Activated naive CD8-positive, alpha-beta T cell treated with anti-CD3 and anti-CD28 coated beads, Interleukin-2, amount 50 U/mL, for 24 hours (primary cell): ENCODE measurements around the gene EFCAB6.

ENCODE experiments used
- ATAC-seq: fragments of 150-1000 bp; cut with Tn5 transposase; one replicate; pipeline ENCODE4 v1.10.0; 2021
- DNase-seq: peaks from one replicate; pipeline ENCODE4 v3.0.0; 2021
- H3K27ac Mint-ChIP-seq: one replicate; pipeline ENCODE4 v1.8.0; 2021; ENCODE audit warnings: mild to moderate bottlenecking, mixed read lengths
- H3K27me3 Mint-ChIP-seq: one replicate; pipeline ENCODE4 v1.8.0; 2021; ENCODE audit warnings: mixed read lengths
- H3K36me3 Mint-ChIP-seq: one replicate; pipeline ENCODE4 v1.8.0; 2021; ENCODE audit warnings: low read depth, mixed read lengths
- H3K4me1 Mint-ChIP-seq: one replicate; pipeline ENCODE4 v1.8.0; 2021; ENCODE audit warnings: mixed read lengths
- H3K4me3 Mint-ChIP-seq: one replicate; pipeline ENCODE4 v1.8.0; 2021; ENCODE audit warnings: mild to moderate bottlenecking, moderate library complexity, mixed read lengths
- H3K9me3 Mint-ChIP-seq: one replicate; pipeline ENCODE4 v1.8.0; 2021; ENCODE audit warnings: mixed read lengths

The EFCAB6 gene

DNA sequence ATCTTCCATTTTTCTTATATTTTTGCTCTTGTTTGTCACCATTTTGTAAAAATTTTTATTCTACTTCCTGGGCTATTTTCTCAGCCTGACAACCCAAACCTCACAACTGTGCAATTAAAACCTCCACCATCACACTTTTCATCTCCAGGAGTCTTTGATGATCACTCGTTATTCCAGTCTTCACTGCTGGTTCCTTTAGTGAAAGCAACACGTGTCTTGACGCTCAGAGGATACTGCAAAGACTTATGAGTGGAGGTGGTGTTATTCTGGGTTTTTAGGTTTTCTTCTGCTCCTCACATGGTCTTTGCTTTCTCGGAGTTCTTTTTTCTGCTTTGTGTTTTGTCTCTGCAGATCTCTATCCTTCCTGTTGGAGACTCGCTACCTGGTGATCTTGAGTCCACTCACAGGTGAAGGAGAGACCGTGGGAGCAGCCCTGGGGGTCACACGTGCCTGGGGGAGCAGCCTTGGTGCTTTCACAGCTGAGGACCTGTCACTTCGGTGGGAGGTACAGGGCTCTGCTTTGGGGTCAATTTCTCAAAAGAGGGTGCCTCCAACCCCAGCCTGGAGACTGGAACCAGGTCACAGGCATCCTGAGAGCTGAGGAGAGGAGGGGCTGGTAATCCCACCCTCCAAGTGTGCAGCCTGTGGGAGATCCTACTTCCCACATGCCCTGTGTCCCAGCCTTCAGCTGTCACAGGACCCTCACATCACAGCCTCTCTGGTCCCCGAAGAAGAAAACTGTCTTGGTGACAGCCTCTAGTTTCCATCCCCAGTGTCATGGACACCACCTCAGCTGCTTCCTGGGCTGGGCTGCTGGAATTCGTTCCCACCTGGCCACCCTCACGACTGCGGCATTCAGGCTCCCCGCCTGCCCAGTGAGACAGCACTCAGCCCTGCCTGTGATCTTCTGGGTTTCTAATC is 39.2 kb upstream of the EFCAB6 start:
- Mint-ChIP-seq H3K36me3 (no peaks in the 10 kb centered on the region), H3K4me1 (no peaks in the 10 kb centered on the region), H3K4me3 (no peak overlapping the region), H3K27me3 (peaks cover 16% of the 10 kb centered on the region), H3K9me3 (no peaks in the 10 kb centered on the region), H3K27ac (no peak overlapping the region)
- DNase-seq, result no peak
- ATAC-seq, result no peak

DNA sequence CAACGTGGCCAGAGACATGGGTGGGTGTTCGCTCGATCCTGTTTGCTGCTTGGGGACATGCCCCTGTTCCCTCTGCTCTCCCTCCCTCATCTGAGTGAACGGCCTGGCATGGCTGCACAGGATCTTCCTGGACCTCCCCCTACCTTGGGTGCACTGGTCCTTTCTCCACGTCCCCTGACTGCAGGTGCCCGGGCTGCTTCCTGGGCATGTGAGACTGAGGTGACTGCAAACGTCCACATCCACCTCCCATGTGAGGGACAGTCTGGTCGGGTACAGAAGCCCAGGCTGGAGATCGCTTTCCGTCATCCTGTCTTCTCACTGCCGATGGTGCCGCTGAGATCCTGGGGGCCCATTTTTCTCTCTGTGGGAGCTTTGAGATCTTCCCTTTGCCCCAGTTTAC is 38.4 kb upstream of the EFCAB6 start:
- Mint-ChIP-seq H3K36me3 (no peaks in the 10 kb centered on the region), H3K27ac (no peak overlapping the region), H3K4me3 (no peak overlapping the region), H3K4me1 (no peaks in the 10 kb centered on the region), H3K9me3 (no peaks in the 10 kb centered on the region), H3K27me3 (peaks cover 13% of the 10 kb centered on the region)
- DNase-seq (no peak), ATAC-seq (no peak)

DNA sequence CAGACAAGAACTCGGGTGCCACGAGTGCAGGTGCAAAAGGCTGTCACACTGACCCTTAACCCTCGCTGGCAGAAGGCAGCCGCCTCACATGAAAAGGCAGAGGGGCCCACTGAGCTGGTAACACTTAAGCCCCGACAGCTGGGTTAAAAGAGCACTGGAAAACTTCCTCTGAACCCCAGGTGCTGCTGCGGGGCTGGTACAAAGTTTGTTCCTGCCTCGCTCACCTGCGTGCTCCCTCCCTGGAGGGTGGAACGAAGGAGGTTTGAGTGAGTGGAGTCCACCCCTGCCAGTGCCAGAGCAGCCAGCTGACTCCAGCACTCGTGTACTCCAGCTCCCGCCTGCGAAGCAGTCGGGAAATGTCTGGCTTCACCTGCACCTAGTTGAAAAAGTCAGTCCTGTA is 37.6 kb upstream of the EFCAB6 start:
- ATAC-seq, result no peak
- peaks cover 12% of the 10 kb centered on the region for H3K27me3 Mint-ChIP-seq
- no peaks in the 10 kb centered on the region for H3K9me3 Mint-ChIP-seq
- H3K4me1 Mint-ChIP-seq, result no peaks in the 10 kb centered on the region
- no peaks in the 10 kb centered on the region for H3K36me3 Mint-ChIP-seq
- no peak overlapping the region for H3K27ac Mint-ChIP-seq
- no peak for DNase-seq
- H3K4me3 Mint-ChIP-seq, result no peak overlapping the region

DNA sequence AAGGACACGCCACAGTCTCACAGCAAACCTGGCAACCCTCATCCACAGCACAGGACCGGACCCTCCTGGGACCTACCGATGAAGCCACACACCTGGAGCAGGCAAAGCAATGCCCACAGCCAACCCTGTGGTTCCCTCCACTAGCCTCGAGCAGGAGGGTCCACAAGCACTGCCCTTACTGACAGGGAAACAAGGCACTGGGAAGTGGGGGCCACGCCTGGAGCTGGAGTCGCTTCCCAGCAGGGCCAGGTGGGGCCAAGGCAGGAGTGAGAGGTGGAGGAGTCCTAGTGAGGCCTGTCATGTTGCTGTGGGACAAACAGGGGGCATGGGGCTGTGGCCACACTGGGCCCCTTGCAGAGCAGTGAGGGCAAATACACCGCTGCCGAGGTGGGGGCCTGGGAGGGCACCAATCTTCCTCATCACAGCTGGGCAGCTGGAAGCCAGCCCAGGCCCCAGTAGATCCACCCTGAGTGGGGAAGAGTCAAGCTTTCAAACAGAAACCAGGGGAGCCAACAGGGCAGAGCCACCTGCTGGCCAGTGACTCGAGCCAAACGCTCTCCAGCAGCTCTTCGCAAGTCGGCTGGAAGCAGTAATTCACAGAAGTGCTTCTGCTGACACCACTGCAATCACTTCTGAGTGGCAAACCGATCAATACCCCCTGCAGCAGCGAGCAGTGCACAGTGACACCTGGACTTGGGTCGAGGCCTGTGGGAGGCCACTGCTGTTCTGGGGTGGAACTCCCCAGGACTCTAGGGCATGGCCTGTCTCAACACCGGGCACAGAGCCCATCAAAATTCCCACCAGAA is 36.5 kb upstream of the EFCAB6 start:
- H3K27me3 Mint-ChIP-seq, result peaks cover 12% of the 10 kb centered on the region
- ATAC-seq (no peak), DNase-seq (no peak)
- no peak overlapping the region for H3K4me3 Mint-ChIP-seq
- H3K36me3 Mint-ChIP-seq, result no peaks in the 10 kb centered on the region
- H3K9me3 Mint-ChIP-seq, result no peaks in the 10 kb centered on the region
- no peaks in the 10 kb centered on the region for H3K4me1 Mint-ChIP-seq
- no peak overlapping the region for H3K27ac Mint-ChIP-seq

DNA sequence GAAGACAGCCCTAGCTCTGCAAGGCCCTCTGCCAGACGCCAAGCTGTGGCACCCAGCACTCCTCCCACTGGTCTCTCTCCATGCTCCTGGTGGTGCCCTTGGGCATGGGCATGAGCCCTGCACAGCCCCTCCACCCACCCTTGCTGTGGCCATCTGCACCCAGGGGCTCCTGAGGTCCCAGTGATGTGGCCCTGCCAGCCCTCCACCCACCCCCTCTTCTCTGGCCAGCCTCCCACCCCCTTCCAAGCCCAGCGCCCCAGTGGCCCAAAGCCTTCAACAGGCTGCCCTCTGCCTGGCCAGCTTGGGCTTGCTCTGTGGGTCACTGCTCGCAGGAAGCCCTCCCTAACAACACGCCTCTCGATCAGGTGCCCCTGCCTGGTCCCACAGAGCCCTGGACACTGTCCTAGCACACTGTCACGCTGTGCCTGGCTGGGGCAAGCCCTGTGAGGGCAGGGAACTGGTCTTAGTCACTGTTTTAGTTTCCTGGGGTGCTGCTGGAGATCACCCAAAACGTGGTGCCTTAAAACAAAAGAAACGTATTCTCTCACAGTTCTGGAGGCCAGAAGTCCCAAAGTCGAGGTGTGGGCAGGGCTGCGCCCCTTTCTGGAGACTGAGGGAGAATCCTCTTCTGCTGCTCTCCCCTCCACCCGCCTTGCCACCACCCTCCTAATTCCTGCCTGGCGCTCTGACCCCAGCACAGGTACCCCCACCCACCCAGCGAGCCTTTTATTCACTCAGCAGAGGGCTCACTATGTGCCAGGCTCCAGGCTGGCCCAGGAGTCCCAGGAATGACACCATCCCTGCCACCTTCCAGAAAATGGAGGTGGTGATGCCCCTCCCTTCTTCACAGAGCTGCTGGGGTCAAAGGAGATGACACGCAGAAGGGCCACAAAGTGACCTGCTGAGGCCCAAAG is 35.5 kb upstream of the EFCAB6 start:
- ATAC-seq (no peak), DNase-seq (no peak)
- no peak overlapping the region for H3K27ac Mint-ChIP-seq
- H3K27me3 Mint-ChIP-seq, result peaks cover 8% of the 10 kb centered on the region
- no peaks in the 10 kb centered on the region for H3K36me3 Mint-ChIP-seq
- H3K4me3 Mint-ChIP-seq, result no peak overlapping the region
- no peaks in the 10 kb centered on the region for H3K9me3 Mint-ChIP-seq
- H3K4me1 Mint-ChIP-seq, result no peaks in the 10 kb centered on the region

DNA sequence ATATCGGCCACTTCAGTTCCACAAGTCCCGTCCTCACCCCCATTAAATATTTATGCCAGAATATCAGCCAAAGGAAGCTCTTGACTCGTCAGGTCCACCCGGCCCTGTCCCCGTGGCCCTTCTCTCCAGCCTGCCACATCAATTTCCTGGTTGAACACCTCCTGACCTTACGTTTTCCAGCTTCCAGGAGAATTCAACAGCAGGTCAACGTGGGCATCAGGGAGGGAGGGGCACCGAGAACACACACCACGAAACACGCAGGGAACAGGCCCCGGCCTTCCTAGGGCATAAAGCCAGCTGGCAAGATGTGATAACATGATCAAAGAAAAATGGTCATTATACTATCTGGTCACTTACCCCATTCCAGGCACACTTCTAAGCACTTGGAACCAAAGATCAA is 34.9 kb upstream of the EFCAB6 start:
- Mint-ChIP-seq H3K36me3 (no peaks in the 10 kb centered on the region), H3K4me1 (no peaks in the 10 kb centered on the region), H3K27me3 (peaks cover 6% of the 10 kb centered on the region), H3K27ac (no peak overlapping the region), H3K9me3 (no peaks in the 10 kb centered on the region), H3K4me3 (no peak overlapping the region)
- DNase-seq (no peak), ATAC-seq (no peak)

DNA sequence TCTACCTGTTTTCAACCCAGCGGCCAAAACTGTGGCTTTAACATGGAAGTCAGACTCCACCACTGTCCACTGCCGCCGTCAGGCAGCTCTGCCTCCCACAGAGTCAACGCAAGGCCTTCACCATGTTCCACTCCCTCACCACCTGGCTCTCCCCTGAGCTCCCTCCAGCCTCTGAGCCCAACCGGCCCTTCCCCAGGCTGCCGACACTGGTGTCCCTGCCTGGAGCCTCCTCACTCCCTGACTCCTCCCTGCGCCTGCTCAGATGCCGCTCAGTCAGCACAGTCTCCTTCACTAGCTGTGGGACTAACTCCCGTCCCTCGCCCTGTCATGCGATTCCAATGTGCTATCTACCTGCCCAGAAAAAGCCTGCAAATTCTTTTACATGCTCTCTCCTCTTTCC is 33.9 kb upstream of the EFCAB6 start:
- Mint-ChIP-seq H3K27me3 (peaks cover 1% of the 10 kb centered on the region), H3K9me3 (no peaks in the 10 kb centered on the region), H3K4me1 (no peaks in the 10 kb centered on the region), H3K27ac (no peak overlapping the region), H3K4me3 (no peak overlapping the region), H3K36me3 (no peaks in the 10 kb centered on the region)
- no peak for DNase-seq
- ATAC-seq, result no peak

DNA sequence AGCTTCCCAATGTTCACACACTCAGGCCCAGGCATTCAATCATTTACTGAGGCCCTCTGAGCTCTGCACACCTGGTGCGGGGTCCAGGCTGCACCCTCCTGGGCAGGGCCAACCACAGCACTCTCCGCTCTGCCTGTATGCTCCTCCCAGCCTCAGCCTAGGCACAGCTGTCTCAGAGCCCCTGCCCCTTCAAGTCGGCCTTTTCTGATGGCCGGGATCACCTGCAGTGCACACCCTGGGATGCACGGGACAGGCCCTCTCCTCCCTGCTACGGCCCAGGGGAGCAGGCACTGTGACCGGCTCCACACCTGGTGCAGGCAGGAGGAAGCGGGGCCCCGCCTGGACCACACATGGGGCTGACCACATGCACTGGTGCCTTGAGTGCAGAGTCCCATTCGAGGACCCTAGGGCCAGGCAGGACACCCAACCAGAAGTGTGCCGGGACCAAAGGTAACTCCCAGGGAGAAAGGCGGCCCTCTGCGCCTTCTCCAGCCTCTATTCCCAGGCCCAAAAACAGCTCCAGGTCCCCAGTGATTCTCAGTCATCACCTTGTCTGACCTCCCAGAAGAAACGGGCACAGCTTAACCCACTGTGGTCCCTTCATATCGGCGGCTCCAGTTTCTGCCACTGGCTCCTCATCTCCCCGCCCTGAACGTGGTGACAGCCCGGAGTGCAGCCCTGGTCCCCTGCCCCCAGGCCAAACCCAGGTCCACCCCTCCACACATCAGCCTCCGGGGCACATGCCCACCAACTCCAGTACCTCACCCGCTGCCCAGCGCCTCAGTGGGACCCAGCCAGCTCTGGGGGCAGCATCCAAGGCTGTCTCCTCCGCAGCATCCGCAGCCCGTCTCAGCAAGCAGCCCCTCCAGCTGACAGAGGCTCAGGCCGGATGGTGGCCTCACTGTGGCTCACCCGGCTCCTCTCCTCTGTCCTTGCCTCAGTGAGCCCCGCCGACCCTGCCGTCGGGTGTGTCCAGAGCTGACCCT is 32.7 kb upstream of the EFCAB6 start:
- no peak for ATAC-seq
- no peaks in the 10 kb centered on the region for H3K9me3 Mint-ChIP-seq
- no peak for DNase-seq
- H3K27me3 Mint-ChIP-seq, result no peaks in the 10 kb centered on the region
- H3K4me3 Mint-ChIP-seq, result no peak overlapping the region
- H3K36me3 Mint-ChIP-seq, result no peaks in the 10 kb centered on the region
- no peaks in the 10 kb centered on the region for H3K4me1 Mint-ChIP-seq
- no peak overlapping the region for H3K27ac Mint-ChIP-seq

DNA sequence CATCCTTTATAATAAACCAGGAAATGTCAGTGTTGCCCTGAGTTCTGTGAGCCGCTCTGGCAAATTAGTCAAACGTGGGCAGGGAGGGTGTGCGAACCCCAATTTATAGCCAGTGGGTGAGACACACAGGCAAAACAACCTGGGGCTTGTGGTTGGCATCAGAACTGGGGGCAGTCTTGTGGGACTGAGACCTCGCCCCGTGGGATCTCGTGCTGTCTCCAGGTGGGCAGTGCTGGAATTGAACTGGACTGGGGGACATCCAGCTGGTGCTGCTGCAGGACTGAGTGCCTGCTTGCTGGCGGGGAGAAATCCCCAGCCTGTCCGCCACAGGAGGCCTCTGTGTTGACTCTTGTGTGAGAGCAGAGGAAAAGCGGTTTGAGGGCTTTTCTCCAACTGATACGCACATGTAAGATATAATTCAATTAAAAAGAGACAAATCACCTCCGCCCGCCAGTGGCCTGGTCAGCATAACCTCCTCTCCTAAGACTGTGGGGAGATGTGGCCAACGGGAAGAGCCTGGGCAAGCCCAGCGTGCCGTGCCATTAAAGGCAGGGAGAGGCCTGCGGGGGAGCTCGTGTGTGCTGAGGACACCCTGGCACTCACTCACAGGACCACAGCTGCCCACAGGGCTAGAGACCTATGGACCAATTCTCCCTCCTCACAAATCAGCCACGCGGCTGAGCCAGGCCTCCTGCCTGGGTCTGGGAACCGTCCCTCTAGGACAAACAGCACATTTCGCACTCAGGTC is 31.9 kb upstream of the EFCAB6 start:
- Mint-ChIP-seq H3K4me1 (no peaks in the 10 kb centered on the region), H3K36me3 (no peaks in the 10 kb centered on the region), H3K27me3 (no peaks in the 10 kb centered on the region), H3K27ac (no peak overlapping the region), H3K4me3 (no peak overlapping the region), H3K9me3 (no peaks in the 10 kb centered on the region)
- ATAC-seq (no peak), DNase-seq (no peak)

DNA sequence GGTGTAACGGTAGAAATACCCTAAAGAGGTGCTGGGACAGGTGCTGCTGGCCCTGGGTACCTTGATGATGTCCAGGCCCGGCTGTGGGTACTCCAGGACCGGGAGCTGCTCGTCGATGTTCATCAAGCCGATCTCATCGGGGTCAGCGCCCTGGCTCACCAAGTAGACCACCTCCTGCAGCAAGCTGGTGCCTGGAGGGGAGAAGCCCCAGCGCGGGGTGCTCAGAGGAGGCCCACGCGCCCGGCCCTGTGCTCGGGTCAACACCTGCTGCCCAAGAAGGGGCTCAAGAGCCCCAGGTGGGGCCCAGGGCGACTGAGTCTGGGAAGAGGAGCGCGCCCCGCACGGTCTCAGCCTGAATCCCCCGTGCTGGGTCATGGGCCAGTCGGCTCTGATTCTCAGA is 29.6 kb upstream of the EFCAB6 start:
- no peak overlapping the region for H3K4me3 Mint-ChIP-seq

DNA sequence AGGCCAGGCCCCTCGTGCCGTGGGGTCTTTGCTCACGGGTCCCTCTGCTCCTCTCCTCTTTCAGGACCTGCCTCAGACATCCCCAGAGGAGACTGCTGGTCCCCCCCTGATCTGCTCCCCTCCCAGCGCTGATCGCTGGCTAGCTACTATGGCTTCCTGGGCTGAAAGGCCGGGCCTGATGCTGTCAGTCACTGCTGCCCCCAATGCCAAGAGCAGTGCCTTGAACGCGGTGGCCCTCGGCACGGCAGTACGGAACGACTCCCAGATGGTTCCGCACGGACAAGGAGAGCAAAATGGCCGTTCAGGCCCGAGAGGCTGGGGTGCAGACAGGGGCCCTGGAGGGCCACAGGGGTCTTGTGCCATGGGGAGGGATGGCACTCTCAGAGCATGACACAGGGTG is 28.7 kb upstream of the EFCAB6 start:
- no peak for ATAC-seq
- Mint-ChIP-seq H3K4me1 (no peaks in the 10 kb centered on the region), H3K4me3 (no peak overlapping the region), H3K27ac (no peak overlapping the region), H3K27me3 (no peaks in the 10 kb centered on the region), H3K9me3 (no peaks in the 10 kb centered on the region), H3K36me3 (no peaks in the 10 kb centered on the region)
- DNase-seq, result no peak

More for the DNA sequence above, 29.6 kb upstream of the EFCAB6 start:
- no peak for DNase-seq
- Mint-ChIP-seq H3K27ac (no peak overlapping the region), H3K4me1 (no peaks in the 10 kb centered on the region), H3K9me3 (no peaks in the 10 kb centered on the region), H3K36me3 (no peaks in the 10 kb centered on the region), H3K27me3 (no peaks in the 10 kb centered on the region)
- ATAC-seq, result no peak

DNA sequence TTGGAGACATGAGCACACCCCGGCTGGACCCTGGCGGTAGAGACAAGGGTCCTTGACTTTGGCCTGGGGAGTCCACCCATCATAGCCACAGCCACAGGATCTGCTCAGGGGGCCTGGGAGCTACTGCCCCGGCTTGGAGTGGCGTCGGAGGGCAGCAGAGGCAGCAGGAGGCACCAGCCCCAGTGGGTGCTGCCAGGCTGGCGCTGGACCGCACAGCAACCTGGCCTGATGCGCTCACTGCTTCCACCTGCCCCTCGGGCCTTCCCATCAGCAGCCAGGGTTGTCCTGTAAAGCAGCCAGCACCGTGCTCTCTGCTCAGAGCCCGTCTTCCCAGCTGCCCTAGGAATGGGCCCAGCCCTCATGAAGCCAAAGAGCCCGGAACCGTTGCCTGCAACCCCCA is 28.3 kb upstream of the EFCAB6 start:
- Mint-ChIP-seq H3K4me1 (no peaks in the 10 kb centered on the region), H3K9me3 (no peaks in the 10 kb centered on the region), H3K36me3 (no peaks in the 10 kb centered on the region), H3K27ac (no peak overlapping the region), H3K4me3 (no peak overlapping the region), H3K27me3 (peaks cover 3% of the 10 kb centered on the region)
- ATAC-seq, result no peak
- no peak for DNase-seq

DNA sequence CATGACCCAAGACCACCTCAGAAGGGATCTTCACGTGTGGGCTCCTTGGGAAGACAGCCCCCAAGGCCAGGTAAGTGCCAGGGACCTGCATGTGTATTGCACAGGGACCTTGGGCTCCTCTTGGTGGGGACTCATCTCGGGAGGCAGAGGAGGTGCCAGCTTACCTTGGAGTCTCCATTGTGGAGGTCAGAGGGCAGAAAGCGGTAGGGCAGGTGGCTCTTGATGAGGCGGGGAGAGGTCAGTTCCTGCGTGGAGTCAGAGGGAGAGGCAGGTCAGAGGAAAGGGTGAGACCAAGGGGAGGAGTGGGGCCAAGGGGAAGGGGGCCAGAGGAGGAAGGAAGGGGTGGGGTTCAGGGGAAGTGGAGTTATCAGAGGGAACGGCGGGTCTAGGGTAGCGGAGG is 27.7 kb upstream of the EFCAB6 start:
- Mint-ChIP-seq H3K36me3 (no peaks in the 10 kb centered on the region), H3K4me3 (no peak overlapping the region), H3K27me3 (peaks cover 4% of the 10 kb centered on the region), H3K4me1 (no peaks in the 10 kb centered on the region), H3K9me3 (no peaks in the 10 kb centered on the region), H3K27ac (no peak overlapping the region)
- ATAC-seq (no peak), DNase-seq (no peak)
